Esophagus muscularis mucosa (tissue), 4 donors: ENCODE measurements around the gene HYDIN.

Source experiments
- CTCF ChIP-seq, 3 experiments: fragments of 200-600 bp in 2 of 3; fragments of 450-650 bp in 1 of 3; sonication (generic) in 2 of 3; IDR thresholded peaks; one replicate each; pipeline ENCODE4 v1.5.1; 2017 to 2019; ENCODE audit warnings: antibody characterized with exemption in 3 of 3, mild to moderate bottlenecking in 2 of 3, moderate library complexity in 1 of 3
- EP300 ChIP-seq: sonication (generic); formaldehyde crosslinking; IDR thresholded peaks from one replicate; pipeline ENCODE4 v1.6.1; 2017; ENCODE audit warnings: antibody characterized with exemption
- POLR2A ChIP-seq: fragments of 450-650 bp; IDR thresholded peaks from one replicate; pipeline ENCODE4 v1.6.1; 2017; ENCODE audit warnings: antibody characterized with exemption, moderate library complexity, mild to moderate bottlenecking, low read depth
- POLR2AphosphoS5 ChIP-seq, 2 donors: sonication (generic); formaldehyde crosslinking; IDR thresholded peaks; one replicate each; pipeline ENCODE4 v1.6.1; 2017; ENCODE audit warnings: antibody characterized with exemption in 2 of 2

GRCh38 chr16:71201054-71201453 lies 29.5 kb downstream of the HYDIN start:
- TF ChIP-seq CTCF (IDR thresholded peaks at IDR 0.05) (no peak), POLR2A (no peak), POLR2AphosphoS5 (IDR thresholded peaks at IDR 0.05) (no peak), EP300 (no peak)
